Erythroblast (primary cell): ENCODE measurements around the gene KCTD17.

Experiments
- GATA1 ChIP-seq: IDR thresholded peaks from 2 replicates; pipeline ENCODE4 v1.6.1; 2011; ENCODE audit warnings: low read depth, mild to moderate bottlenecking, control low read depth, low read length, moderate library complexity
- POLR2A ChIP-seq: IDR thresholded peaks from 2 replicates; pipeline ENCODE4 v1.6.1; 2011; ENCODE audit warnings: mild to moderate bottlenecking, low read length

DNA sequence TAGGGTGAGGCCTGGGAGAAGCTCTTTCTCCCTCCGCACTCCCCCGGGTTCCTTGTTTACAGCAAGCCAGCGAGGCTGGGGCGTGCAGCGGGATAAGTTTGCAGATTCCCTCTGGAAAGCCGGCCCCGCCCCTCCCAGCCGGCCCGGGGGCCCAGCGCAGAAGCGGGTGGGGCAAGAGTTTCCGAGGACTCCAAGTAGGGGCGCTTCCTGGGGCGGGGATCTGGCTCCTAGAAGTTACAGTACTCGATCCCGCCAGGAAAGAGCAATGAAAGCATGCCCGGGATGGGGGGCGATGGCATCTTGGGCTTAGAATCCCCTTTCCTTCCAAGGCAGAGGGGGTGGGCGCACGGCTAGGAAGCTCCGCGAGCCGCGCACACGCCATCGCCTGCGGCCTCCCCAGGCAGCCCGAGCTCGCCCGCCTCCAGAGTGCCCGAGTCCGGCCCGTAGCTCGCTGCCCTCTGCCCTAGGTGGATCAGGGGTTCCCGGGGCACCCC is 32.7 kb upstream of the KCTD17 start:
- TF ChIP-seq POLR2A (no peak), GATA1 (no peak)
